Measurements from ENCODE around the gene TACC3.
A peak's percentile ranks its signal among the peaks of the same experiment; 100 is the strongest.

TACC3 gene

DNA sequence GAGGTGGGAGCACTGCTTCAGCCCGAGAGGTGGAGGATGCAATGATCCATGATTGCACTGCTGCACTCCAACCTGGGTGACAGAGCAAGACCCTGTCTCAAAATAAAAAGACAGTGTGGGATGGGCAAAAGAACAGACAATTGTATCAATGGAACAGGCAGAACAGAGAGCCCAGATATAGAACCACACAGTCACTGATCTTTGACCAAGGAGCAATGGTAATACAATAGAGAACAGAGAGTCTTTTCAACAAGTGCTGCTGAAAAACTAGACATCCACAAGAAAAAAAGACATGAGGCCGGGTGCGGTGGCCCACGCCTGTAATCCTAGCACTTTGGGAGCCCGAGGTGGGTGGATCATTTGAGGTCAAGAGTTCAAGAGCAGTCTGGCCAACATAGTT lies 43.1 kb upstream of the TACC3 start:
- in situ Hi-C loops (cut with MboI; ENCODE audit: low sequenced_read_pairs, unreplicated experiment), result no loop called here
- TF ChIP-seq, protein P1, sequence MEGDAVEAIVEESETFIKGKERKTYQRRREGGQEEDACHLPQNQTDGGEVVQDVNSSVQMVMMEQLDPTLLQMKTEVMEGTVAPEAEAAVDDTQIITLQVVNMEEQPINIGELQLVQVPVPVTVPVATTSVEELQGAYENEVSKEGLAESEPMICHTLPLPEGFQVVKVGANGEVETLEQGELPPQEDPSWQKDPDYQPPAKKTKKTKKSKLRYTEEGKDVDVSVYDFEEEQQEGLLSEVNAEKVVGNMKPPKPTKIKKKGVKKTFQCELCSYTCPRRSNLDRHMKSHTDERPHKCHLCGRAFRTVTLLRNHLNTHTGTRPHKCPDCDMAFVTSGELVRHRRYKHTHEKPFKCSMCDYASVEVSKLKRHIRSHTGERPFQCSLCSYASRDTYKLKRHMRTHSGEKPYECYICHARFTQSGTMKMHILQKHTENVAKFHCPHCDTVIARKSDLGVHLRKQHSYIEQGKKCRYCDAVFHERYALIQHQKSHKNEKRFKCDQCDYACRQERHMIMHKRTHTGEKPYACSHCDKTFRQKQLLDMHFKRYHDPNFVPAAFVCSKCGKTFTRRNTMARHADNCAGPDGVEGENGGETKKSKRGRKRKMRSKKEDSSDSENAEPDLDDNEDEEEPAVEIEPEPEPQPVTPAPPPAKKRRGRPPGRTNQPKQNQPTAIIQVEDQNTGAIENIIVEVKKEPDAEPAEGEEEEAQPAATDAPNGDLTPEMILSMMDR (IDR thresholded peaks at IDR 0.05; ENCODE audit: borderline replicate concordance, control extremely low read depth, extremely low read depth, insufficient read depth, missing control alignments), result no peak

DNA sequence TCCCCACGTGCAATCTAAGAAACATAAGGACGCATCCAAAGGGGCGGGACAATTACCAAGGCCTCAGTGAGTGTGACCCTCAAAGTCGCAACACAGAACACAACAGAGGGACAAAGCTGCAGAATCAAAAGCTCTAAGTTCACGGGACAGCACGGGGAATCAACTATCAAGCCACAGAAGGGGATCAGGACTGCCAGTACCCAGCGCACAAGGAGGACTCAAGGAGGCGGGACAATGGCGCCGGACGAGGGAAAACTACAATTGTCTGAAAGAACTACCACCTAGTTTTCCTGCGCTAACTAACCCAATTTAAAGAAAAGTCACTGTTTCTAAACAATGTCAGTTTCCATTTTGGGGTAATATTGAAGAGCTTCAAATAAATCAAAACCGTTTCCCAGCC lies 38.5 kb upstream of the TACC3 start:
- in situ Hi-C loops (cut with MboI; ENCODE audit: low sequenced_read_pairs, unreplicated experiment), result no loop called here
- TF ChIP-seq, protein P1 (IDR thresholded peaks at IDR 0.05; ENCODE audit: borderline replicate concordance, control extremely low read depth, extremely low read depth, insufficient read depth, missing control alignments), result no peak
- no peak for DNase-seq (ENCODE audit: low spot score)

More for the DNA sequence above, 43.1 kb upstream of the TACC3 start:
- no peak for DNase-seq (ENCODE audit: low spot score)

DNA sequence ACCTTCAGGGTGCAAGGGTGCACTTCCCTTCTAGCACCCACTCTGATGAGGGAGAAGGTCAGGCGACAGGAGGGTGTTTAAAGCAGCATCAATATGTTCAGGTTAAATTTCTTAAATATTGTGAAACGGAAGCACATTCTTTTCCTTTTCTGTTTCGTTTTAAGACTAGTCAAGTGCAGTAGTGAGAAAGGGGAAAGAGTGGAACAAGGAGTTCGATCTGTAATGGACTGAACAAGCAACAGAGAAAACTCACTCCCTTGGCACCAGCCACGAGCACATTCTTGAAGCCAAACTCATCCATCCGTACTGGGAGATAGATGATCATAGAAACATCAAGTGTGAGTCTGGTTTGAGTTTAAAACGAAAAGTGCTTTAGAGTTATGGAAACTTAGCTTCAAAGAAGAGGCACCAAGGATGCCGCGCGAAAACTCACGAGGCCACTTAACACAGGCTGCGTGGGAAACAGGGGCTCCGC lies 38.0 kb upstream of the TACC3 start:
- TF ChIP-seq, protein P1 (IDR thresholded peaks at IDR 0.05; ENCODE audit: borderline replicate concordance, control extremely low read depth, extremely low read depth, insufficient read depth, missing control alignments), result no peak
- in situ Hi-C loops (cut with MboI; ENCODE audit: low sequenced_read_pairs, unreplicated experiment), result no loop called here
- DNase-seq (ENCODE audit: low spot score), result no peak

DNA sequence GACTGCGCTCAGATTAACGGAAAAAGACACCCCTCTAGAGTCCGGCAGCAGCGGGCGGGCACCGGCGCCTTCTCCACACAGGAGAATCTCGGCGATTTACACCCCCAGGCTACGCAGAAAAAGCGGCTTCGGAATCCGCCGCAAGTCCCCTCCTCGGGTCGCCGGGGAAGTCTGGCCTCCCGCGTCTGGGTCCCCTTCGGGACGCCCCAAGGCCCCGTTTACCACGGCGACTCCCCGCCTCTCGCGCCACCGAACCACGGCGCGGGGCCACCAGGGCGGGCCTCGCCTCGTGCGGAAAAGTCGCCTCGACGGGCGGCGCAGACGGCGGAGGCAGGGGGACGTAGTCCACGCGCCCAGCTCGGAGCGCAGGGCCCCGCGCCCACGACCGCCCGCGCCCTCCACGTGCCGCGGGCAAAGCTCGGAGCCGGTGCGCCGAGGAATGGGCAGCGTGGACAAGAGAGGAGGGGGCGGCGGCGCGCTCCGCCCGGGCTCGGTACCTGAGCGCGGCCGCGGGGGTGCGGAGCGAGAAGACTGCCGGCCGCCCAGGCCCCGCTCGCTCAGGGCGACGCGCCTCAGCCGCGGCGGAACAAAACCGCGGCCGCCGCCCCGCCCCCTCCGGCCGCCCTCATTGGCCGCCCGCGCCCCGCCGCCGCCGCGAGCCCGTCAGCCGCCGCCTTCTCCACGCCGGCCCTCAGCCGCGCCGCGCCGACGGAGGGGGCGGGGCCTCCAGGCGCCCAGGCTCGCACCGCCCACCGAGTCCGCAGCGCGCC lies 37.4 kb upstream of the TACC3 start, which contains the start of gene FAM53A:
TSS of gene FAM53A (minus strand) at position 578 of the 770 bp plus-strand sequence. CDS start 15,572 bp downstream, outside the sequence.
- in situ Hi-C loops (cut with MboI; ENCODE audit: low sequenced_read_pairs, unreplicated experiment), result no loop called here
- DNase-seq (ENCODE audit: low spot score), result peak; percentile 98
- TF ChIP-seq, protein P1 (IDR thresholded peaks at IDR 0.05; ENCODE audit: borderline replicate concordance, control extremely low read depth, extremely low read depth, insufficient read depth, missing control alignments), result no peak

DNA sequence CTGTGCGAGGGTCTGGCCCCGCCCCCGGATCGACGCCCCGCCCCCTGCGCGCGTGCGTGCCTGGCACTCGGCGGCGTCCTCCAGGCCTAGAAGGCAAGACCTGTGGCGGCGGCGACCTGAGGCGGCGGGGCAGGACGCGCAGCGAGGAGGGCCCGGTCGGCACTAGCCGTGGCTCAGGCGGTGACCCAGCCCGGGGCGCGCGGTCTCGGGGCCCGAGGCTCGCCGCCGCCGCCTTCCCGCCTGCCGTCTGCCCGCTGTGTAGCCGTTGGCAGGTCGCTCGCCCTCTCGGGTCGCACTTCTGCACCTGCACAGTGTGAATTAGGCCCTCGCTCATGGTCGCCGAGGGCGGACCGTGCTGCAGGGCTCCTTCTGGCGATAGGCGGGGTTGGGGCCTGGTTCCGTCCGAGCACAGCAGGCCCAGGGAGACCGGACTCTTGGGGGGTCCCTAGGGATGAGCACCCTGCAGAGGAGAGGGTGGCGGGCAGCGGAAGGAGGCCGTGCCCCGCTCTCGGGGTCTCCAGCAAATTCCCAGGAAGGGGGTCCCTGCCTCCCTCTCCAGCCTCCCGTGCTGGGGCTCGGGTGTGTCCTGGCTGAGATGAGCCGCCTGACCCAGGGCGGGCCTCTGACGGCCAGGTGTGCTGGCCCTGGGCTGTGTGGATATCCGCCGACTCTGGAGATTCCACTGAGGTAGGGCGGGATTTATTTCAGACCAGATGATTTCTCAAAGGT lies 36.7 kb upstream of the TACC3 start:
- no peak for DNase-seq (ENCODE audit: low spot score)
- in situ Hi-C loops (cut with MboI; ENCODE audit: low sequenced_read_pairs, unreplicated experiment), result no loop called here

More for the DNA sequence above, 36.7 kb upstream of the TACC3 start:
- TF ChIP-seq, protein P1 (IDR thresholded peaks at IDR 0.05; ENCODE audit: borderline replicate concordance, control extremely low read depth, extremely low read depth, insufficient read depth, missing control alignments), result no peak
